Activated CD4-positive, alpha-beta T cell treated with anti-CD3 and anti-CD28 coated beads, Interleukin-2, amount 10 ng/mL, durations not matched to agents 24 days and 14 days (primary cell): ENCODE measurements around the gene TSKU. TPM values are rescaled to one million over a fixed set of nuclear protein-coding genes. Genes with fewer than 3 reads are reported as not detected.
"Not testable (repeated sequence)": the region's sequence is repeated elsewhere in the genome, so short reads cannot be mapped to it uniquely, and the experiment has no call there.

Source experiments
- DNase-seq: peaks from one replicate; pipeline ENCODE4 v3.0.0; 2022
- H3K27ac Mint-ChIP-seq: one replicate; pipeline ENCODE4 v1.8.0; 2022; ENCODE audit warnings: mild to moderate bottlenecking, mixed read lengths
- H3K27me3 Mint-ChIP-seq: one replicate; pipeline ENCODE4 v1.8.0; 2022; ENCODE audit warnings: mixed read lengths
- H3K36me3 Mint-ChIP-seq: one replicate; pipeline ENCODE4 v1.8.0; 2022; ENCODE audit warnings: low read depth, mild to moderate bottlenecking, mixed read lengths
- H3K4me1 Mint-ChIP-seq: one replicate; pipeline ENCODE4 v1.8.0; 2021; ENCODE audit warnings: mixed read lengths
- H3K4me3 Mint-ChIP-seq: one replicate; pipeline ENCODE4 v1.8.0; 2022; ENCODE audit warnings: mild to moderate bottlenecking, moderate library complexity, mixed read lengths
- H3K9me3 Mint-ChIP-seq: one replicate; pipeline ENCODE4 v1.8.0; 2021; ENCODE audit warnings: mixed read lengths
- intact Hi-C: fragments of 100-400 bp; cut with micrococcal nuclease; formaldehyde crosslinking; loops from one replicate; pipeline ENCODE4 v1.15.1; 2023
- total RNA-seq: library from RNA; stranded (reverse); gene quantifications from 2 replicates; pipeline ENCODE4 v1.2.3, GENCODE V29; 2022

Gene TSKU
- total RNA-seq, 1 donor from 2014 or later = 5.2 TPM

GRCh38 chr11:76782531-76783293 lies 444 bp upstream of the TSKU start:
- peak; percentile 87 for DNase-seq
- peaks cover 59% of the 10 kb centered on the region for H3K27me3 Mint-ChIP-seq
- H3K36me3 Mint-ChIP-seq = no peaks in the 10 kb centered on the region
- H3K27ac Mint-ChIP-seq = peak overlapping the region; percentile 88
- peak overlapping the region; percentile 82 for H3K4me3 Mint-ChIP-seq
- peaks cover 31% of the 10 kb centered on the region for H3K4me1 Mint-ChIP-seq
- no peaks in the 10 kb centered on the region for H3K9me3 Mint-ChIP-seq
- intact Hi-C loops = loop anchor here (2.0 kb wide), 1 partner anchor 14 kb away; no protein-coding TSS in a partner anchor

- H3K4me3 Mint-ChIP-seq = peak overlapping the region; percentile 20
- no peaks in the 10 kb centered on the region for H3K36me3 Mint-ChIP-seq
- H3K27me3 Mint-ChIP-seq = peaks cover 47% of the 10 kb centered on the region
- H3K4me1 Mint-ChIP-seq = peaks cover 31% of the 10 kb centered on the region
- H3K27ac Mint-ChIP-seq = no peak overlapping the region
- intact Hi-C loops = loop anchor here (1.0 to 2.0 kb wide), 2 partner anchors 15 to 19 kb away; no protein-coding TSS in a partner anchor
- H3K9me3 Mint-ChIP-seq = no peaks in the 10 kb centered on the region
- DNase-seq = no peak
Observed at GRCh38 chr11:76783896-76784813, 999 bp downstream of the TSKU start.

GRCh38 chr11:76785513-76785912 lies 2.4 kb downstream of the TSKU start:
- intact Hi-C loops = no loop called here
- no peak overlapping the region for H3K4me3 Mint-ChIP-seq
- H3K9me3 Mint-ChIP-seq = no peaks in the 10 kb centered on the region
- peaks cover 31% of the 10 kb centered on the region for H3K4me1 Mint-ChIP-seq
- peaks cover 39% of the 10 kb centered on the region for H3K27me3 Mint-ChIP-seq
- no peak for DNase-seq
- no peak overlapping the region for H3K27ac Mint-ChIP-seq
- no peaks in the 10 kb centered on the region for H3K36me3 Mint-ChIP-seq

GRCh38 chr11:76786016-76786415 lies 2.9 kb downstream of the TSKU start:
- DNase-seq = no peak
- H3K27ac Mint-ChIP-seq = no peak overlapping the region
- H3K9me3 Mint-ChIP-seq = no peaks in the 10 kb centered on the region
- peaks cover 1% of the 10 kb centered on the region for H3K36me3 Mint-ChIP-seq
- peaks cover 38% of the 10 kb centered on the region for H3K27me3 Mint-ChIP-seq
- peaks cover 28% of the 10 kb centered on the region for H3K4me1 Mint-ChIP-seq
- intact Hi-C loops = no loop called here
- H3K4me3 Mint-ChIP-seq = no peak overlapping the region

GRCh38 chr11:76786441-76787014 lies 3.4 kb downstream of the TSKU start:
- Mint-ChIP-seq H3K9me3 (no peaks in the 10 kb centered on the region), H3K4me3 (no peak overlapping the region), H3K27me3 (peaks cover 37% of the 10 kb centered on the region), H3K4me1 (peaks cover 25% of the 10 kb centered on the region), H3K27ac (no peak overlapping the region), H3K36me3 (peaks cover 2% of the 10 kb centered on the region)
- intact Hi-C loops = no loop called here
- no peak for DNase-seq

- H3K27ac Mint-ChIP-seq = no peak overlapping the region
- H3K9me3 Mint-ChIP-seq = no peaks in the 10 kb centered on the region
- no peak overlapping the region for H3K4me3 Mint-ChIP-seq
- intact Hi-C loops = no loop called here
- H3K27me3 Mint-ChIP-seq = peaks cover 42% of the 10 kb centered on the region
- no peak for DNase-seq
- peaks cover 2% of the 10 kb centered on the region for H3K36me3 Mint-ChIP-seq
- peaks cover 23% of the 10 kb centered on the region for H3K4me1 Mint-ChIP-seq
Observed at GRCh38 chr11:76787271-76787670, 4.1 kb downstream of the TSKU start.

- no peaks in the 10 kb centered on the region for H3K9me3 Mint-ChIP-seq
- intact Hi-C loops = no loop called here
- peaks cover 3% of the 10 kb centered on the region for H3K36me3 Mint-ChIP-seq
- DNase-seq = no peak
- peaks cover 36% of the 10 kb centered on the region for H3K27me3 Mint-ChIP-seq
- no peak overlapping the region for H3K4me3 Mint-ChIP-seq
- peaks cover 17% of the 10 kb centered on the region for H3K4me1 Mint-ChIP-seq
- no peak overlapping the region for H3K27ac Mint-ChIP-seq
Observed at GRCh38 chr11:76787911-76788596, 4.9 kb downstream of the TSKU start.

- intact Hi-C loops = no loop called here
- DNase-seq = no peak
- H3K9me3 Mint-ChIP-seq = no peaks in the 10 kb centered on the region
Observed at GRCh38 chr11:76788661-76789442, 5.7 kb downstream of the TSKU start.

GRCh38 chr11:76789443-76789719 lies 6.2 kb downstream of the TSKU start:
- H3K36me3 Mint-ChIP-seq = peaks cover 3% of the 10 kb centered on the region
- H3K9me3 Mint-ChIP-seq = no peaks in the 10 kb centered on the region
- intact Hi-C loops = no loop called here
- H3K4me3 Mint-ChIP-seq = no peak overlapping the region
- H3K27ac Mint-ChIP-seq = no peak overlapping the region
- peaks cover 17% of the 10 kb centered on the region for H3K4me1 Mint-ChIP-seq
- H3K27me3 Mint-ChIP-seq = peaks cover 36% of the 10 kb centered on the region
- DNase-seq = no peak

More at GRCh38 chr11:76788661-76789442, 5.7 kb downstream of the TSKU start:
- H3K27me3 Mint-ChIP-seq = peaks cover 36% of the 10 kb centered on the region
- no peak overlapping the region for H3K27ac Mint-ChIP-seq
- peaks cover 3% of the 10 kb centered on the region for H3K36me3 Mint-ChIP-seq
- H3K4me1 Mint-ChIP-seq = peaks cover 17% of the 10 kb centered on the region
- no peak overlapping the region for H3K4me3 Mint-ChIP-seq

- Mint-ChIP-seq H3K36me3 (peaks cover 3% of the 10 kb centered on the region), H3K27ac (no peak overlapping the region), H3K9me3 (no peaks in the 10 kb centered on the region), H3K4me3 (no peak overlapping the region), H3K4me1 (peaks cover 11% of the 10 kb centered on the region), H3K27me3 (peaks cover 27% of the 10 kb centered on the region)
- no peak for DNase-seq
- intact Hi-C loops = no loop called here
Observed at GRCh38 chr11:76790251-76790650, 7.1 kb downstream of the TSKU start.

- DNase-seq, intact Hi-C loops, H3K4me1 Mint-ChIP-seq, H3K4me3 Mint-ChIP-seq, H3K36me3 Mint-ChIP-seq, H3K27ac Mint-ChIP-seq, H3K9me3 Mint-ChIP-seq: not testable (repeated sequence)
- H3K27me3 Mint-ChIP-seq = peaks cover 18% of the 10 kb centered on the region
Observed at GRCh38 chr11:76791002-76791770, 8.0 kb downstream of the TSKU start.

- intact Hi-C loops = no loop called here
- Mint-ChIP-seq H3K4me1 (peaks cover 4% of the 10 kb centered on the region), H3K27me3 (peaks cover 14% of the 10 kb centered on the region), H3K36me3 (peaks cover 3% of the 10 kb centered on the region), H3K27ac (no peak overlapping the region), H3K4me3 (no peak overlapping the region), H3K9me3 (no peaks in the 10 kb centered on the region)
- DNase-seq = no peak
Observed at GRCh38 chr11:76791861-76792260, 8.7 kb downstream of the TSKU start.
